GM18951 (cell line): ENCODE results near the gene MXI1.

Experiments used
- POLR2A ChIP-seq: IDR thresholded peaks from 4 replicates; pipeline ENCODE4 v1.6.1; 2011; ENCODE audit warnings: mild to moderate bottlenecking; ENCODE audit not compliant: insufficient read length, insufficient read depth; ENCODE audit errors: extremely low read depth
- in situ Hi-C: fragments of 300-500 bp; cut with MboI; formaldehyde crosslinking; loops from one replicate; pipeline ENCODE4 v1.12.0; 2022; ENCODE audit warnings: low sequenced_read_pairs, mixed read lengths, inconsistent platforms; ENCODE audit not compliant: unreplicated experiment

The MXI1 gene

DNA sequence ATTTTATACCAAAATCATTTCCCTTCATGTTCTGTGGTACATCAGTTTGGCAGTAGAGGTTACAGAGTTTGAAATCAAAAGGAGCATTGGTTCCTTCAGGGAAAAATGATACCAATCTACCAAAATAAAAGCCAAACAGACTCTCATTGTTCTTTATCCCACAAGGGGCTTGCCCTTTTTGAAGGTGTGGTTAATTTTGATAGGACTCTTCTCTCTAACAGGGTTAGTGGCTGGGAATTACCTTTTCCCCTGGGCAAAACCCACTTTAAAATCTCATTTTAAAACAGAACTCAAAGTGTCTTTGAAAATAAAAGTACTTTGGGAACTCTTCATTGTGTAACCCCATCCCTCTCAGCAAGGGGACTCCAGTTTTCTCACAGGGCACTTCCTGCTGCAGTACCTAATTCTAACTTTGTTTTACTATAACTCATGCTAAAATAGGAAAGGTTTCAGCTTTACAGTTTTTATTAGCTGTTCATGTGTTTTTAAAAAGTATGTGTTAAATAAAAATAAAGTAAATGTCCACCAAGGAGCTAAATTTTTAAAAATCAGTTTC lies 66.7 kb downstream of the MXI1 start:
- no peak for TF ChIP-seq POLR2A
- in situ Hi-C loops: no loop called here

- in situ Hi-C loops: no loop called here
- no peak for TF ChIP-seq POLR2A
Observed at GRCh38 chr10:110274647-110275046, 67.2 kb downstream of the MXI1 start.

GRCh38 chr10:110275128-110275729 lies 67.8 kb downstream of the MXI1 start:
- TF ChIP-seq POLR2A: no peak
- in situ Hi-C loops: no loop called here

- no peak for TF ChIP-seq POLR2A
- in situ Hi-C loops: no loop called here
Observed at GRCh38 chr10:110276603-110277002, 69.2 kb downstream of the MXI1 start.

DNA sequence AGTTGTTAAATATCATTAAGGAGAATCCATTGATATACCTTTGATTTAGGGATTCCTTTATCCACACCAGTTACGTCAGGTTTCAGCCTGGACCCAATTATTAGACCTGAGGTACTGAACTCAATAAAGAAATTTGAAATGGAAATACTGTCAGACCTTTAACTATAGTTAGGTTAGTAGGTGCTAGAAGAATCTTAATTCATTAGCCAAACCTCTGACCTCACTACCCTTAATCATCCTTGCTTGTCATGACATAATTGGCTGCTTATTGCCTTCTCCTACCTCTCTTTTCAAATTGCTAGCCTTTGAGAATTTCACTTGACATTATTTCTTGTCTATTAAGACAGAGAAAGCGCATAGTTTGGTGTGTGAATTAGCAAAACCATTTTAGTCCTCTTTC lies 70.2 kb downstream of the MXI1 start:
- TF ChIP-seq POLR2A: no peak
- in situ Hi-C loops: no loop called here

DNA sequence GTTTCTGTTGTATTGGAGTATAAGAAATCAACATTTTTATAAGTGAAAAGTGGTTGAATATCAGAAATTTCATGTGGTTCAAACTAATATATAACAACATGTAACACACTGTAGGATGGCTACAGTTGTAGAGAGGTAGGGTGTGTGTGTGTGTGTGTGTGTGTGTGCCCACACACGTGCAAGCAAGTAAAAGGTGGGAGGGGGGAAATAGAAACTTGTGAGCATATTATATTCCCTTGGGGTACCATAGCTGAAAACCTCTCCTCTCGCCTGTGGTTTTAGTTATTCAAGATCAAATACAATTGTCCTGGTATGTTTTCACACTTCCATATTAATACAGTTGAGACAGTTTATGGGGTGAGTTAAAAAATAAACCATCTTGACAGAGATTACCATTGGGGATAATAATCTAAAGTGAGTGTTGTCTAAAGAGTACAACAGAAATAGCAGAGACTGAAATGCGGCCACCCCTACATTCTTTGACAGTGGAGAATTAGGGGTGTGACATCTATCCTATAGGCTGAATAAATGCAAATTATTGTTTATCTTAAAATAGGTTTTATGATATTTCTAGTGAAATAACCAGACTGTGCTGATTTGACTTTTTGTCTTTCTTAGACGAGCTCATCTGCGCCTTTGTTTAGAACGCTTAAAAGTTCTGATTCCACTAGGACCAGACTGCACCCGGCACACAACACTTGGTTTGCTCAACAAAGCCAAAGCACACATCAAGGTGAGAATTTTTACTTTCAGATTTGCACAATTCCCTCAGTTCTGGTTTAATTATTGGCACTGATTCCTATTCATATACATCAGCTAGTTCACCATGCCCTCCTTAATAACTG lies 71.4 kb downstream of the MXI1 start:
- in situ Hi-C loops: no loop called here

DNA sequence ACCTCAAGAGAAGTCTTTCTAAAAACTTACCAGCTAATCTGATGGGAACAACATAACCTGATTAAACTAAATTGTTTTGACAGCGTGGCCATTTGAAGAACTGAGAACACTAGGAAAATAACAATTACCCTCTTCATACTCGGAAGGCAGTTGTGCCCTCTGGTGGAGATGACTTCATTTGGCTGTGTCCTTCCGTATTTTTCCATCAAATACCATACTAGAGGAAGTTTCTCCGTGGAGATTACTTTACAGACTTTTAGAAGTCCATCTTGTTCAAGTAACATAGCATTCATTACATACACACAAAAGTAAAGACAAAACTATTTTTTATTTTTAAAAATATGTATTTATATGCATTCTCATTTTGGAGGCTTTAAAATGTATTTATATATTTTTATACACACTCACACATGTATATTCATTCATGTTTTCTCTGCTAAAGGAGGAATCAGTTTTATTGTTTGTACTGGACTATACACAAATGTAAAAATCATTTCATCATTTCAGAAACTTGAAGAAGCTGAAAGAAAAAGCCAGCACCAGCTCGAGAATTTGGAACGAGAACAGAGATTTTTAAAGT lies 72.1 kb downstream of the MXI1 start:
- TF ChIP-seq POLR2A: no peak
- in situ Hi-C loops: no loop called here

More for the DNA sequence above, 71.4 kb downstream of the MXI1 start:
- no peak for TF ChIP-seq POLR2A

DNA sequence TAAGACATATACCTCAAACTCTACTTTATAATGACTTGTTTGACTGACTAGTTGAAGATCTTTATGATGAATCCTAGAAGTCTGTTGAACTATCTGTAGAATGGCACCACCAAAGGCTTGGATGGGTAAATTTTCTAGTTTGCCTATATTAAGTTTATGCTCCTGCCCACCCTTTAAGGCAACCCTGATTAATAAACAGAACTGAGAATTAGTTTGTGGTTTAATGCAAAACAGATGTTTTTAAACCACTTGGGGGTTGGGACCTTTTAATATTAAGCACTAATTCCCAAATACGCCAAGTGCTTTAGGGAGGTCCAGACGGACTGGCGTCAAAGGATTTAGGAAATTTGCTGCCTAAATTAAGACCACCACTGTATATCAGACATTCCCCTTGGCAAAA lies 76.9 kb downstream of the MXI1 start:
- in situ Hi-C loops: loop anchor here (5.0 to 10.0 kb wide), 2 partner anchors 147 to 389 kb away; no protein-coding TSS in a partner anchor
- TF ChIP-seq POLR2A: no peak

DNA sequence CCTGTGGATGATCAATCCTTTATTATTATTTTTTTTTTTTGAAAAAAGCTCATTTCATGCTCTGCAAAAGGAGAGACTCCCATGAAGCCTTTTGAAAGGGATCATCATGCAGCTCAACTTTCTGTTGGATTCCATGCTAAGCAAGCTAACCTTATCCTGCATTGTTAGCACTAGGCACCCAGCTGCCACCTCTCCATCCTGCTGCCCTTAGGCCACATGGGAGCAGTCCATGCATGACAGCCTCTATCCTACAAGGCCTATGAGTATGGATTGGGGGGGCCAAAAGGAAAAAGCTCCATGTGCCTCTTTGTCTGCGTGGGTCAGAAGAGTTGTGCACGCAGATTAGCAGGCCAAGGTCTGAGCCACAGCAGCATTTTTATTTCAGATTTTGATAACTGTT lies 78.1 kb downstream of the MXI1 start:
- in situ Hi-C loops: loop anchor here (10.0 kb wide), 1 partner anchor 391 kb away; no protein-coding TSS in a partner anchor
- no peak for TF ChIP-seq POLR2A

DNA sequence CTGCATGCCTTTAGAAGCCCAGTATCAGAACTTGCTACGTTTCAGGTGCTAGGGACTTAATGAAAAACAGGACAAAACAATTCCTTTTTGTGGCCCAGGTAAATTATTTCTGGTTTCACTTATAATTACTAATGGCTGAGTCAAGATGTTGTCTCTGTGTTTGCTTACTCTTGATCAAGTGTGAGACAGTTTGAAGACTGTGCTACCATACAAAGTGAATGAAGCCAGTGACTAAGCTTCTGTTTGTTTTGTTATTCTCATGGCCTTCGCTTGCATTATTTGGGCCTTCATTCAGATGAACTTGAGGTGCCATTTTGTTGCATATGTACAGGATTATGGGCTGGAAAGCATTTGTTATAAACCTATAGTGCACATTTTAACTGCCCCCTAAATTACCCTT lies 79.4 kb downstream of the MXI1 start:
- in situ Hi-C loops: loop anchor here (10.0 kb wide), 1 partner anchor 392 kb away; no protein-coding TSS in a partner anchor
- TF ChIP-seq POLR2A: no peak

DNA sequence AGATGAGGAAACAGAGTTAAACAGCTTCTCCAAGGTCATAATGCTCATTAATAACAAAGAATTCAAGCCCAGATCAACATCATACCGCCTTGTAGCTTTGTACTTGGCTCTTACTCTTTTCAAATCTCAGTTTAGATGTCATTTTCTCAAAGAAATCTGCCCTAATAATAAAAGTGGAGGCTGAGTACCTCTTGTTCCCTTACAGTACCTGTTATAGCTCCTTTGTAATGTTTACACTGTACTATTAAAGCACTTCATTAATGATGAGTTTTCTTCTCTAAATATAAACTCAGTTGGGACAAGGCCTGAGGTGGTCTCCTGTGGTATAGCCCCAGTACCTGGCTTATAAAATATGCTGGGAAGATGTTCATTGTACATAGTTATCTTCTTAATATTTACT lies 89.6 kb downstream of the MXI1 start:
- TF ChIP-seq POLR2A: no peak
- in situ Hi-C loops: no loop called here

GRCh38 chr10:110300486-110300986 lies 93.1 kb downstream of the MXI1 start:
- TF ChIP-seq POLR2A: no peak
- in situ Hi-C loops: no loop called here

GRCh38 chr10:110303681-110304080 lies 96.3 kb downstream of the MXI1 start:
- TF ChIP-seq POLR2A: no peak
- in situ Hi-C loops: no loop called here
